ENCODE results near the gene HOXA9. TPM values are rescaled to one million over a fixed set of nuclear protein-coding genes. Genes with fewer than 3 reads are reported as not detected.
A peak's percentile ranks its signal among the peaks of the same experiment; 100 is the strongest.

HOXA9 gene
- total and polyA plus RNA-seq, 10 donors, result 0.46 to 3.0 (median 0.98) TPM

DNA sequence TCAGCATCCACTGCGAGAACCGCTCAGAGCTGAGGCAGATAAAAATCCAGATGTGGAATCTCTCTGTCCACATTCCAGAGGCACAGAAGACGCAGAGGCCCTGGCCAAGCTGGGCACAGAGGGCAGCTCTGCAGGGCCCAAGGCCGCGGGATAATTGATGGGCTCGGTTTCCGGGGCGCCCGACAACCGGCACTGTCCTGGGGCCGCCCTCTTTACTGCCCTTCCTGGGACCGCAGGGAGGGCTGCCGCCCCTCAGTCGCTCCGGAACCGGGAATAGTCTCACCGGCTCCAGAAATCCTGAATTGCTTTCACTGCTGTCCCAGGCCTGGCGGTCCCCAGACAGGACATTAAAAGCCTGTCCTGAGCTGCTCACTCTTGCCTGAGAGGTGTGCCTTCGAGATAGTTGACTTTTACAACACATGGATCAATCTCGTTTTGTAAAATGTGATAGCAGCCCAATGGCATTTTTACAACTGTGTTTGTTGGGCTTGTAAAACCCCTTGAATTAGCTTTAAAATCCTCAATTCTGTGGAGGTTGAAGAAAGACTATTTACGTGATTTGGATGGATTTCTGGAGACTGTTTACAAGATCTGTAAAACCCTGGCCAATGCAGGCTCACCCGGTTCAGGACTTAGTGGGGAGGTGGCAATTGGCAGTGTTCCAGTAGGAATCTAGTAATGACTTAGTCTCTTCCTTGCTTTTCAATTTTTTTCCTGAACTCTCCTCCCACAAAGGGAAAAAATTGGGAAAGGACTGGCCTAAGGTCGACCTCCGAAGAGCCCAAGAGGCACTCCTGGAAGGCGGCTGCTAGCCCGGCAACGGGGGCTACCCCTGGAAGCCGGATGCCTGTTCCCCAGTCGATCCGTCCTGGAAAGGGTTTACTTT lies 16.3 kb downstream of the HOXA9 start:
- peak; percentile 74 for DNase-seq
- TF ChIP-seq, protein P1, sequence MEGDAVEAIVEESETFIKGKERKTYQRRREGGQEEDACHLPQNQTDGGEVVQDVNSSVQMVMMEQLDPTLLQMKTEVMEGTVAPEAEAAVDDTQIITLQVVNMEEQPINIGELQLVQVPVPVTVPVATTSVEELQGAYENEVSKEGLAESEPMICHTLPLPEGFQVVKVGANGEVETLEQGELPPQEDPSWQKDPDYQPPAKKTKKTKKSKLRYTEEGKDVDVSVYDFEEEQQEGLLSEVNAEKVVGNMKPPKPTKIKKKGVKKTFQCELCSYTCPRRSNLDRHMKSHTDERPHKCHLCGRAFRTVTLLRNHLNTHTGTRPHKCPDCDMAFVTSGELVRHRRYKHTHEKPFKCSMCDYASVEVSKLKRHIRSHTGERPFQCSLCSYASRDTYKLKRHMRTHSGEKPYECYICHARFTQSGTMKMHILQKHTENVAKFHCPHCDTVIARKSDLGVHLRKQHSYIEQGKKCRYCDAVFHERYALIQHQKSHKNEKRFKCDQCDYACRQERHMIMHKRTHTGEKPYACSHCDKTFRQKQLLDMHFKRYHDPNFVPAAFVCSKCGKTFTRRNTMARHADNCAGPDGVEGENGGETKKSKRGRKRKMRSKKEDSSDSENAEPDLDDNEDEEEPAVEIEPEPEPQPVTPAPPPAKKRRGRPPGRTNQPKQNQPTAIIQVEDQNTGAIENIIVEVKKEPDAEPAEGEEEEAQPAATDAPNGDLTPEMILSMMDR (IDR thresholded peaks at IDR 0.05 in 8 of 11, conservative IDR thresholded peaks at IDR 0.05 in 3 of 11), result no peak
- TF ChIP-seq POLR2AphosphoS5 (IDR thresholded peaks at IDR 0.05) (no peak), POLR2A (IDR thresholded peaks at IDR 0.05) (no peak)
- no peaks in the 10 kb centered on the region for H3K36me3 ChIP-seq
- peaks cover 16 to 100% (median 86%) of the 10 kb centered on the region in 7 donors for H3K27me3 ChIP-seq (replicated peaks in 1 of 7)
- H3K4me1 ChIP-seq, result peaks cover 22 to 74% (median 50%) of the 10 kb centered on the region in 6 donors
- H3K9me3 ChIP-seq, result no peaks in the 10 kb centered on the region
- H3K4me3 ChIP-seq, result peak overlapping the region in 3 of 8 donors; percentile 29 to 65 (median 43)
- 32 to 49% (median 44%) methylated on average over 27 to 30 of the region's 30 CpGs for WGBS, 5 donors
- intact Hi-C loops (cut with DNase I; ENCODE audit: low total_unique reads), result no loop called here
- peak overlapping the region in 4 of 8 donors; percentile 13 to 69 (median 60) for H3K27ac ChIP-seq

GRCh38 chr7:27148031-27148755 lies 17.1 kb downstream of the HOXA9 start:
- H3K9me3 ChIP-seq, result no peaks in the 10 kb centered on the region
- H3K4me3 ChIP-seq, result peak overlapping the region in 6 of 8 donors; percentile 20 to 65 (median 32)
- peak; percentile 68 for DNase-seq
- peak overlapping the region in 7 of 8 donors; percentile 36 to 69 (median 55) for H3K27ac ChIP-seq
- TF ChIP-seq, protein P1 (IDR thresholded peaks at IDR 0.05 in 8 of 11, conservative IDR thresholded peaks at IDR 0.05 in 3 of 11), result no peak
- TF ChIP-seq POLR2A (IDR thresholded peaks at IDR 0.05), result no peak
- peak in 1 of 3 donors; percentile 50 for TF ChIP-seq POLR2AphosphoS5 (IDR thresholded peaks at IDR 0.05)
- H3K36me3 ChIP-seq, result no peaks in the 10 kb centered on the region
- H3K27me3 ChIP-seq (replicated peaks in 1 of 7), result peaks cover 11 to 100% (median 78%) of the 10 kb centered on the region in 7 donors
- H3K4me1 ChIP-seq, result peaks cover 22 to 76% (median 51%) of the 10 kb centered on the region in 6 donors
- intact Hi-C loops (cut with DNase I; ENCODE audit: low total_unique reads), result no loop called here
- WGBS, 5 donors, result 18 to 37% (median 20%) methylated on average over 18 to 28 of the region's 28 CpGs

DNA sequence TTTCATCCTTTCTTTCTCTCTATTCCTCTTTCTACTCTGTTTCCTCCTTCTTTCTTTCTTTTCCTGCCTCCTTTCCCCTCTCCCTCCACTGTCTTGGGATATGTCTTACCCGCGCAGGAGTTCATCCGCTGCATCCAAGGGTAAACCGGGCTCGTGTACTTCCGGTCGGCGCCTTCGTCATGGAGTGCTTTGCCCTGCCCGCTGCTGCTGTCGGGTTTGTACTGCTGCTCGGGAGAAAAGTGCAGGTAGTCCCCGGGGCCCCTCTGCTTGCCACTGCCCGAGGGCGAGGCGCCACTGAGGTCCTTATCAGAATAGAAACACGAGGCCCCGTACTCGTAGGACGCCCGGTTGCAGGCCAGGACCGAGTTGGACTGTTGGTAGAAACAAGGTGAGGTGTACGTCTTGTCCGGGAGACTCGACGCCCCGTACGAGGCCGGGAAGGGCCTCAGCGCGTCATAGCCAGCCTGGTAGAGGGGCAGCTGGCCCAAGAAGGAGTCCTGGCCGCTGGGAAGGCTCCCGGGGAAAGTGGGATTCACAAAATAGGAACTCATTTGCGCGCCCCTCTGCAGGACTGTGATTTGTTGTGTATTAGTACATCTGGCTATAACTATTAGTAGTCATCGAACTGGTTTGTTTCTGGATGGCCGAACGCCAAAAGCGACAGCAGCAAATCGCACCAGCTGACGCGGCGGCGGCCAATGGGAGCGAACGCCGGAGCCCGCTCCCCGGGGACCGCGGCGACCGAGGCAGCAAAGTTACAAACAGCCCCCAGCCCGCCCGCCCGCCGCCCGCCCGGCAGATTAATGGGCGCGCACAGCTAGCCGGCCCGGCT lies 17.9 kb downstream of the HOXA9 start, which contains the start of gene HOXA6:
Gene HOXA6 (minus strand): TSS at position 576 of the 832 bp plus-strand sequence. CDS start 25 bp downstream, at position 551.
- Histone ChIP-seq H3K27ac (peak within 1 kb of the TSS; percentile 13 to 69 (median 53)), H3K36me3 (no peaks in the 10 kb centered on the region), H3K4me3 (peak within 1 kb of the TSS in 7 of 8 donors; percentile 4 to 65 (median 29)), H3K27me3 (replicated peaks in 1 of 7) (peaks cover 4 to 100% (median 70%) of the 10 kb centered on the region in 7 donors), H3K4me1 (peaks cover 22 to 69% (median 44%) of the 10 kb centered on the region in 6 donors), H3K9me3 (no peaks in the 10 kb centered on the region)
- TF ChIP-seq, protein P1 (IDR thresholded peaks at IDR 0.05 in 8 of 11, conservative IDR thresholded peaks at IDR 0.05 in 3 of 11), result no peak
- no peak for TF ChIP-seq POLR2A (IDR thresholded peaks at IDR 0.05)
- TF ChIP-seq POLR2AphosphoS5 (IDR thresholded peaks at IDR 0.05), result no peak
- 21 to 48% (median 25%) methylated on average over 16 to 63 of the region's 63 CpGs for WGBS, 5 donors
- peak; percentile 80 for DNase-seq
- intact Hi-C loops (cut with DNase I; ENCODE audit: low total_unique reads), result no loop called here
